Muscle of back (tissue), 11 donors: Measurements from ENCODE around the gene AIF1. TPM values are rescaled to one million over a fixed set of nuclear protein-coding genes. Genes with fewer than 3 reads are reported as not detected.

Experiments used
- DNase-seq, 3 donors: peaks; one replicate each; pipeline versions ENCODE4 v3.0.0 to v3.0.0-alpha.2; 2013
- polyA plus RNA-seq, 10 donors: library from polyadenylated mRNA; unstranded; fragments of 120-200 nt; gene quantifications; one replicate each; pipeline ENCODE4 v1.2.1, GENCODE V29; 2013; ENCODE audit not compliant: insufficient read length in 10 of 10

The AIF1 gene
- polyA plus RNA-seq, 10 donors, result 15.1 to 35.2 (median 23.0) TPM

DNA sequence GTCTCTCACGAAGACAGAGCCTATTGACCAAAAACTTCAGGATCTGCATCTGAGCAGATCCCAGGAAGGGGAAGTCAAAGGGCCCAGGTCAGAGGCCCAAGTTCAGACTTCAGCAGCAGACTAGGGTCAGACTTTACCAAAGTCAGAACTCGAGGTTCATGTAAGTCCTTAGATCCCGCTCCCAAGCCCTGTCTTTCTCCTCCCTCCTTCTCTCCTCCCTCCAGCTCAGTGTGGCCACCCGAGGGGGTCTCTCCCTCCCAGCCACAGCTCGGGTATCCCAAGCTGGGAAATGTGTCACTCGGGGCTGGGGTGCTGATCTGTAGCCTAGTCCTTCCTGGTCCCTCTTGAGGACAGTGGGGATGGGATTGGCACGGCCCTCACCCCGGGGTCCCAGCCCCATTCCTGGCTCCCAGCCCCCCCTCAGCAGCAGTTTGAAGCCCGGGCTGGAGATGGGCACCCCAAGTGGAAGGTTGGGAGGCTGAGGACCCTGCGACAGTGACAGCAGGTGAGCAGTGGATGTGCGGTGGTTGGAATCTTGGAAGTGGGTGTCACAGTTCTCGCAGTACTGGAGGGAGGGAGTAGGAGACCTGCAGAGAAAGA lies 47.2 kb downstream of the AIF1 start:
- no peak for DNase-seq

DNA sequence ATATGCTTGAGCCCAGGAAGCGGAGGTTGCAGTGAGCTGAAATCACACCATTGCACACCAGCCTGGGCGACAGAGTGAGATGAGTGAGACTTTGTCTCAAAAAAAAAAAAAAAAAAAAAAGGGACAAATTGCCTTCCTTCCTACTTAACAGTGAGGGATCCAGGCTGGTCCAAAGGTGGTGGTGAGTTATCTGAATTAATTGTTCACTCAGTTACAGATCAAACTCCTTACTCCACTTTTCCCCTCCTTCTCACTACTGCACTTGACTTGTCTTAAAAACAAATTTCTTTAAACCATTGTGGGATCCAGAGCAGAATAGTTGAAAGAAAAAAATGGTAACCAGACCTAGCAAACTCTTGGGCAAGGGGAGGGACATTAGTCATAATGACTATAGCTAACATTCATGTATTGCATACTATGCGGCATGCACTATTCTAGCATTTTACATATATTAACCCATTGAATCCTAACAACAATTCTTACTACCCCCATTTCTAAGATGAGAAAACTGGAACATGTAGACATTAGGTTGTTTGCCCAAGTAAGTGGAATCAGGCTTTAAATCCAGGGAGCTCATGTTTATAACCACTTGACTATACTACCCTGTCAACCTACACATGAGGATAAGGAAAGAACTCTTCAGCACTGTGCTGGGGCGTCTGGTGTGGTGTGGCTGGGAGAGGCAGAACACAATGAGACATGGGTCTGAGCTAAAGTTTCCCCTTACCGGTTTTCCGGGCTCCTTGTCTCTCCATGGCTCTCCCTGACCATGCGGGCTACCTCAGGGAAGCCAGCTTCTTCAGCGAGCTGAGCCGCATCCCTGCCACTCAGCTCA lies 48.3 kb downstream of the AIF1 start:
- no peak for DNase-seq

DNA sequence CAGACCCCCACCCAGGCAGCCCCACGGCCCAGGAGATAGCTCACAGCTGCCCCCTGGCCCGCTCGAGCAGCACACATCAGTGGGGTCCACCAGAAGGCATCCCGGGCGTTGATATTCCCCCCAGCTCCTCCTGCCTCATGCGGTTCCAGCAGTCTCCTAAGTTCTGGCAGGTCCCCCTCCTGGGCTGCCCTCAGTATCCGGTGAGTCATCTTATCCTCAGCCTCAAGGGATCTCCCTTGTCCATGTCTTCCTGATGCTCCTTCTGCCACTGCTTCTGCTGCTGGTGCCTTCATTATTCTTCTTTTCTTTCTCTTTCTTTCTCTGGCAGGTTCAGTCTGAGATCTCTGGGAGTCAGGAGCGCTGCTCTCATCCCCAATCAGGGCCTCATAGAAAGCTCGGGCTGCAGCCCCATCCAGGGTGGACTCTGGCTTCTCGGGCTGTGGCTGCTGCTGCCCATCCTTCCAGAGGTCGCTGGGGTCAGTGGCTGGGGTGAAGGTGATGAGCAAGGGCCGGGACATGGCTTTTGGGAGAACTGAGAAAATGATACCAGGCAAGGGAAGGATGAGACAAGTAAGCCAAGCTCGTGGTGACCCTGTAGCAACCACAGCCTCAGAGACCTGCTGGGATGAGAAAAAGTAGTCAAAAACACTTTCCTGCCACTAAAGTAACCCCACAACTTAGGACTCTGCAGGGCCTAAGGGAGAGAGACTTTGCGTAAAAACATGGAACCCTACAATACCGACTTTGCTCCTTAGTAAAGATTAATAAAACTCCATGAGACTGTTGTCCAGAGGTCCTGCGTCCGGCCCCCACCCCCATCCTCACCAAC lies 49.1 kb downstream of the AIF1 start:
- peak in 2 of 3 donors; percentile 53 to 72 for DNase-seq

DNA sequence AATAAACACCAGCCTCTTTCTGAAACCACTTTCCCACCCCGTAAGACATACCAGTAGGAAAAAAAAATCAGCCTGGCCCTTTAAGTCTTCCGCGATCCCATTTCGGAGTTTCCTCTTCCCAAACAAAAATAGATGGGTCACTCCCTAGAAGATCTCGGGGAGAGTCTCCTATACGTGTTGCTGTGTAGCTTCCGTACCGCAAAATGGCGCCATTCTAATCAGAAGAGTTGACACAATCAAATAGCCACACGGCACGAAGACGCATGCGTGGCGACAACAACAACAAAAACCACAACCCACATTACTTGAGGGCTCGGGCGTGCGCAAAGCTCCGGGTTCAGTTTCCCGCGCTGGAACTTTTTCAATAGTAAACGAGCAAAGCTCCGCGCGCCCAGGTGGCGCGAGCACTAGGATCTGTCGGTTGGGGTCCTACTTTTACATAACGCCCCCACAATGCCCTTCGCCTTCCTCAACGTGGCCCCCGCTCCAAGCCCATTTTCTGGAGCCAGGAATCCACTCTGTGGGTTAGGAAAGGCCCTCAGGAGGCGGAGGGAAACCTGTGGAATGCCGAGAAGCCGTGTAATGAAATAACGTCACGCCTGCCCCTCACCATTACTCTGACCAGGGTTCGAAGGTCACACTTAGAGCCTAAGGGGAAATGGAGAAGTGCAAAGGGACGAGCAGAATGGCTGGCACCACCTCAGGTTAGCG lies 49.9 kb downstream of the AIF1 start, which contains the start of gene GPANK1:
GPANK1 (minus strand) TSS at position 208 of the 711 bp plus-strand sequence. CDS start 519 bp downstream, outside the sequence.
- DNase-seq, result peak; percentile 97 to 99 (median 97)

DNA sequence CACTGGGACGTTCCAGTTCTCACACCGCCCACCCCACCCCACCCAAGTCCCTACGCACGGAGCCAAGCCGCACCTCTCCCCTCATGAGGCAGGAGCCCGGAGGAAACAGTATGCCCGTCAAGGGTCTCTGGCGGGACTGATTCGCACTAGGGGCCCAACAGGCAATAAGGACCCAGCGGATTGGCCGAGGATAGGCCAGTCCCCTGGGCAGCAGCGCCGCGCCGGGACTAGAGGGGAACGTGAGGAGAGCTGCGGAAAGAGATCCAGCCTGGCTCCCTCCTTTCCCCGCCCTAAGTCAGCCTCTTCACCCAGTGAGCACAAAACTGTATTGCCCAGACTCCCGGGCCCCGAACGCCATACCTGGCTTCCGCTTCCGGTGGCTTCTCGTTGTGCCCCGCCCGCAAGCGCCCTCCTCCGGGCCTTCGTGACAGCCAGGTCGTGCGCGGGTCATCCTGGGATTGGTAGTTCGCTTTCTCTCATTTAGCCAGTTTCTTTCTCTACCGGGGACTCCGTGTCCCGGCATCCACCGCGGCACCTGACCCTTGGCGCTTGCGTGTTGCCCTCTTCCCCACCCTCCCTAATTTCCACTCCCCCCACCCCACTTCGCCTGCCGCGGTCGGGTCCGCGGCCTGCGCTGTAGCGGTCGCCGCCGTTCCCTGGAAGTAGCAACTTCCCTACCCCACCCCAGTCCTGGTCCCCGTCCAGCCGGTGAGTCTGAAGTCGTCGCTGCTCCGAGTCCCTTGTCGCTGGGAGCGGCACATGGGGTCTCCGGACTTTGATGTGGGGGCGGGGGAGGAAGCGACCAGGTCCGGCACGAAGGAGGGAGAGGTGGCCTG lies 50.7 kb downstream of the AIF1 start, which contains the start of gene CSNK2B:
CSNK2B (plus strand) TSS at position 580 of the 836 bp plus-strand sequence. CDS start 752 bp downstream, outside the sequence.
- DNase-seq, result peak; percentile 98 to 99 (median 99)

DNA sequence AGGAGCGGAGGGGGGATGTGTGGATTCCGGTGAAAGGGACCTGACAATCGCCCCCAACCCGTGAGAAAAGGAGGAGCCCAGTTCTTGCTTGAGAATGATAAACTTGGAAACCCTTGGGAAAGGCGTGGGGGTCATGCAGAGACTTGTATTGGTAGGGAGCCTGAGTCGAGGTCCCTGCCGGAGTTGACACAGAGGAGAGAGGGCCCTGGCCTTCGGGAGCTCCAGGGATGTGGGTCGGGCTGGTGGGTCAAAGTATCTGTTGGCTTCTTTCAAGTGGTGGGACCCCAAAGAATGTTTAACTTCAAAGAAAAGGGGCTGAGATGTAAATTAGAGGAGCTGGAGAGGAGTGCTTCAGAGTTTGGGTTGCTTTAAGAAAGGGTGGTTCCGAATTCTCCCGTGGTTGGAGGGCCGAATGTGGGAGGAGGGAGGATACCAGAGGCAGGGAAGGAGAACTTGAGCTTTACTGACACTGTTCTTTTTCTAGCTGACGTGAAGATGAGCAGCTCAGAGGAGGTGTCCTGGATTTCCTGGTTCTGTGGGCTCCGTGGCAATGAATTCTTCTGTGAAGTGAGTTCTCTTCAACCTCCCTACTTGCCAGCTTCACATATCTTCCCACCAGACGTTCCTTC lies 51.4 kb downstream of the AIF1 start:
- DNase-seq, result peak in 1 of 3 donors; percentile 20

Other genes starting within 250 kb of the AIF1 start
- gene MICA, start 211.6 kb upstream of the AIF1 start, polyA plus RNA-seq, result 10 to 100 TPM in 1 of 10 donors, 1 to 10 TPM in 9; 3.8 to 12.2 (median 7.2) TPM
- 1 to 10 TPM in 5 of 10 donors, under 1 TPM in 5; 0.47 to 1.1 (median 0.99) TPM for gene MICB, start 117.1 kb upstream of the AIF1 start, polyA plus RNA-seq
- gene MCCD1, start 86.3 kb upstream of the AIF1 start, polyA plus RNA-seq, result not detected
- 100 to 1,000 TPM; 292 to 441 (median 367) TPM for gene DDX39B, start 73.2 kb upstream of the AIF1 start, polyA plus RNA-seq
- 1 to 10 TPM; 2.5 to 5.9 (median 3.9) TPM for gene ATP6V1G2, start 68.6 kb upstream of the AIF1 start, polyA plus RNA-seq
- gene NFKBIL1, start 67.6 kb upstream of the AIF1 start, polyA plus RNA-seq, result 10 to 100 TPM; 11.3 to 17.7 (median 14.4) TPM
- gene LTA, start 42.9 kb upstream of the AIF1 start, polyA plus RNA-seq, result under 1 TPM in 6 of 10 donors, not detected in 4; 0.12 to 0.91 (median 0.21) TPM
- gene TNF, start 39.7 kb upstream of the AIF1 start, polyA plus RNA-seq, result 1 to 10 TPM in 1 of 10 donors, under 1 TPM in 8, not detected in 1; 0.17 to 3.5 (median 0.29) TPM
- 10 to 100 TPM in 1 of 10 donors, 1 to 10 TPM in 6, under 1 TPM in 3; 0.67 to 32.2 (median 1.5) TPM for gene LTB, start 32.8 kb upstream of the AIF1 start, polyA plus RNA-seq
- 10 to 100 TPM in 1 of 10 donors, 1 to 10 TPM in 9; 4.1 to 10.9 (median 6.4) TPM for gene LST1, start 29.0 kb upstream of the AIF1 start, polyA plus RNA-seq
- under 1 TPM in 4 of 10 donors, not detected in 6; 0.20 to 0.59 (median 0.30) TPM for gene NCR3, start 22.2 kb upstream of the AIF1 start, polyA plus RNA-seq
- gene PRRC2A, start 5.5 kb downstream of the AIF1 start, polyA plus RNA-seq, result 100 to 1,000 TPM; 112 to 149 (median 132) TPM
- 100 to 1,000 TPM; 177 to 216 (median 198) TPM for gene BAG6, start 37.4 kb downstream of the AIF1 start, polyA plus RNA-seq
- 1 to 10 TPM; 2.6 to 5.7 (median 4.2) TPM for gene APOM, start 40.7 kb downstream of the AIF1 start, polyA plus RNA-seq
- gene C6orf47, start 45.5 kb downstream of the AIF1 start, polyA plus RNA-seq, result 10 to 100 TPM; 11.4 to 16.0 (median 13.4) TPM
- gene GPANK1, start 49.8 kb downstream of the AIF1 start, polyA plus RNA-seq, result 10 to 100 TPM; 10.1 to 16.9 (median 12.2) TPM
- gene CSNK2B, start 50.8 kb downstream of the AIF1 start, polyA plus RNA-seq, result 100 to 1,000 TPM; 118 to 150 (median 138) TPM
- 10 to 100 TPM in 6 of 10 donors, 1 to 10 TPM in 4; 5.6 to 24.0 (median 10.9) TPM for gene LY6G5B, start 54.7 kb downstream of the AIF1 start, polyA plus RNA-seq
- gene LY6G5C, start 65.8 kb downstream of the AIF1 start, polyA plus RNA-seq, result 1 to 10 TPM in 9 of 10 donors, under 1 TPM in 1; 0.68 to 5.1 (median 2.4) TPM
- gene ABHD16A, start 88.1 kb downstream of the AIF1 start, polyA plus RNA-seq, result 10 to 100 TPM; 36.3 to 50.0 (median 39.2) TPM
- under 1 TPM in 3 of 10 donors, not detected in 7; 0.17 to 0.38 (median 0.20) TPM for gene LY6G6F, start 91.6 kb downstream of the AIF1 start, polyA plus RNA-seq
- gene LY6G6D, start 100.1 kb downstream of the AIF1 start, polyA plus RNA-seq, result 1 to 10 TPM in 1 of 10 donors, under 1 TPM in 5, not detected in 4; 0.42 to 1.1 (median 0.53) TPM
- 1 to 10 TPM in 1 of 10 donors, under 1 TPM in 8, not detected in 1; 0.19 to 1.0 (median 0.38) TPM for gene LY6G6C, start 106.5 kb downstream of the AIF1 start, polyA plus RNA-seq
- gene MPIG6B, start 108.1 kb downstream of the AIF1 start, polyA plus RNA-seq, result 1 to 10 TPM in 3 of 10 donors, under 1 TPM in 7; 0.52 to 1.8 (median 0.82) TPM
- gene DDAH2, start 114.1 kb downstream of the AIF1 start, polyA plus RNA-seq, result 100 to 1,000 TPM in 8 of 10 donors, 10 to 100 TPM in 2; 87.3 to 135 (median 109) TPM
- 100 to 1,000 TPM; 114 to 181 (median 138) TPM for gene CLIC1, start 121.3 kb downstream of the AIF1 start, polyA plus RNA-seq
- gene MSH5, start 124.8 kb downstream of the AIF1 start, polyA plus RNA-seq, result 10 to 100 TPM in 6 of 10 donors, 1 to 10 TPM in 4; 5.9 to 29.4 (median 13.5) TPM
- 10 to 100 TPM in 1 of 10 donors, 1 to 10 TPM in 9; 2.1 to 10.9 (median 3.0) TPM for gene SAPCD1, start 147.4 kb downstream of the AIF1 start, polyA plus RNA-seq
- 1 to 10 TPM in 9 of 10 donors, under 1 TPM in 1; 0.88 to 3.3 (median 2.3) TPM for gene VWA7, start 162.1 kb downstream of the AIF1 start, polyA plus RNA-seq
- 10 to 100 TPM; 42.0 to 63.0 (median 46.2) TPM for gene VARS1, start 180.5 kb downstream of the AIF1 start, polyA plus RNA-seq
- gene LSM2, start 191.7 kb downstream of the AIF1 start, polyA plus RNA-seq, result 10 to 100 TPM; 46.2 to 63.6 (median 58.9) TPM
- 1 to 10 TPM; 3.3 to 4.3 (median 3.9) TPM for gene HSPA1L, start 200.0 kb downstream of the AIF1 start, polyA plus RNA-seq
- 100 to 1,000 TPM in 1 of 10 donors, 10 to 100 TPM in 9; 47.4 to 176 (median 71.8) TPM for gene HSPA1A, start 200.3 kb downstream of the AIF1 start, polyA plus RNA-seq
- gene HSPA1B, start 212.5 kb downstream of the AIF1 start, polyA plus RNA-seq, result 100 to 1,000 TPM in 1 of 10 donors, 10 to 100 TPM in 9; 34.3 to 226 (median 55.8) TPM
- 10 to 100 TPM; 15.3 to 19.4 (median 17.2) TPM for gene NEU1, start 247.6 kb downstream of the AIF1 start, polyA plus RNA-seq